ENCODE results near the gene TNRC6B.

The TNRC6B gene

DNA sequence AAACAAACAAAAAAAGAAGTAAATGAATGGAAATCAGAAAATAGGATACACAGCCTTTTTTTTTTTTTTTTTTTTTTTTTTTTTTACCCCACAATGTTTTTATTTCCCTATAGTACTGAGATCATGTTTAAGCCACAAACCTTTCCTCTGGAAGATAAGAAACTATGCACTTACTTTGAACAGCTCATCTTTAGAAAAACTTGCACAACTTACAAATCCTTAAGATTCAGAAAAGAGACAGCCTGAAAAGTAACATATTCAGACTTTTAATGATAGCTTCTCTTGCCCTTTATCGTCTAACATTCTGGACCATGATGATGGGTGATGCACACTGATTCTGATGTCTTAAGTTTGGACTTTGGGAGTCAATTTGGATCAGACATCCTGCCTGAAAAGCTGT, 80.3 kb downstream of the TNRC6B start:
- H3K4me3 ChIP-seq (ENCODE audit: insufficient read depth, low read depth, low read length) = no peak overlapping the region
- 100% methylated on average over 1 of the region's 1 CpG for WGBS, 2 experiments
- H3K4me1 ChIP-seq (ENCODE audit: control insufficient read depth, insufficient read depth, low read length) = no peaks in the 10 kb centered on the region
- H3K36me3 ChIP-seq (ENCODE audit: control insufficient read depth, insufficient read depth, low read length) = peaks cover 6% of the 10 kb centered on the region
- no peak overlapping the region for H3K27ac ChIP-seq (ENCODE audit: insufficient read depth, low read depth, low read length, poor library complexity, severe bottlenecking)
- no peaks in the 10 kb centered on the region for H3K9me3 ChIP-seq (ENCODE audit: control insufficient read depth, low read length)
- no peaks in the 10 kb centered on the region for H3K27me3 ChIP-seq (ENCODE audit: control insufficient read depth, insufficient read depth, low read length, poor library complexity, severe bottlenecking)

DNA sequence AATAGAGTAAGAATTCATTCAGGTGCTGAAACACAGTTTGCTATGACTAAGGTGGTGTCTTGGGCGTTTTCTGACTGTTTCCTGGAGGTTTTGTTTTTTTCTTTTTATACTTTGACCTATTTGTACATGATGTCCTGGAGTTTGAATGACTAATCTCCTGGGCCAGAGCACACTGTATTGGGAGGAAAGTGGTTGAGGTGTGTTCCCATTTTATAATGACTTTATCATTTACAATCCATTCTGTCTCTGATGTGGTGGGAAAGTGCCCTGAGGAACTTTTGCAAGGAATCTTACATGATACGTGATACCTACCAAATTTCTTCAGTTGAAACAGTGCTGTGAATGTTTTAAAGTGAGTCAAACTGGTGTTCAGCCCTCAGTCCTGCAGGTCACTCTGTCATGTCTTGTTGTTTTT, 80.8 kb downstream of the TNRC6B start:
- 97 to 100% methylated on average over 2 of the region's 2 CpGs for WGBS, 2 experiments
- peaks cover 6% of the 10 kb centered on the region for H3K36me3 ChIP-seq (ENCODE audit: control insufficient read depth, insufficient read depth, low read length)
- no peaks in the 10 kb centered on the region for H3K9me3 ChIP-seq (ENCODE audit: control insufficient read depth, low read length)
- no peaks in the 10 kb centered on the region for H3K27me3 ChIP-seq (ENCODE audit: control insufficient read depth, insufficient read depth, low read length, poor library complexity, severe bottlenecking)
- no peak overlapping the region for H3K4me3 ChIP-seq (ENCODE audit: insufficient read depth, low read depth, low read length)
- H3K4me1 ChIP-seq (ENCODE audit: control insufficient read depth, insufficient read depth, low read length) = no peaks in the 10 kb centered on the region
- H3K27ac ChIP-seq (ENCODE audit: insufficient read depth, low read depth, low read length, poor library complexity, severe bottlenecking) = no peak overlapping the region

DNA sequence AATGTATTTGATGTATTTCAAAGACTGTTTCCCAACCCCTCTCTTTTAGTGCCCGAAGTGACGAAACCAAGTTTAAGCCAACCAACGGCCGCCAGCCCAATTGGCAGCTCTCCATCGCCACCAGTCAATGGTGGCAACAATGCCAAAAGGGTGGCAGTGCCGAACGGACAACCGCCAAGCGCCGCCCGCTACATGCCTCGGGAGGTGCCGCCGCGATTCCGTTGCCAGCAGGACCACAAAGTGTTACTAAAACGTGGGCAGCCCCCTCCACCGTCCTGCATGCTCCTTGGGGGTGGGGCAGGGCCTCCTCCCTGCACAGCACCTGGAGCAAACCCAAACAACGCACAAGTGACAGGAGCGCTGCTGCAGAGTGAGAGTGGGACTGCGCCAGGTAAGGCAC, 84.1 kb downstream of the TNRC6B start:
- Histone ChIP-seq H3K4me3 (ENCODE audit: insufficient read depth, low read depth, low read length) (no peak overlapping the region), H3K9me3 (ENCODE audit: control insufficient read depth, low read length) (no peaks in the 10 kb centered on the region), H3K36me3 (ENCODE audit: control insufficient read depth, insufficient read depth, low read length) (peaks cover 26% of the 10 kb centered on the region), H3K27ac (ENCODE audit: insufficient read depth, low read depth, low read length, poor library complexity, severe bottlenecking) (no peak overlapping the region), H3K27me3 (ENCODE audit: control insufficient read depth, insufficient read depth, low read length, poor library complexity, severe bottlenecking) (no peaks in the 10 kb centered on the region), H3K4me1 (ENCODE audit: control insufficient read depth, insufficient read depth, low read length) (no peaks in the 10 kb centered on the region)
- WGBS, 2 experiments = 96 to 97% methylated on average over 21 of the region's 21 CpGs

DNA sequence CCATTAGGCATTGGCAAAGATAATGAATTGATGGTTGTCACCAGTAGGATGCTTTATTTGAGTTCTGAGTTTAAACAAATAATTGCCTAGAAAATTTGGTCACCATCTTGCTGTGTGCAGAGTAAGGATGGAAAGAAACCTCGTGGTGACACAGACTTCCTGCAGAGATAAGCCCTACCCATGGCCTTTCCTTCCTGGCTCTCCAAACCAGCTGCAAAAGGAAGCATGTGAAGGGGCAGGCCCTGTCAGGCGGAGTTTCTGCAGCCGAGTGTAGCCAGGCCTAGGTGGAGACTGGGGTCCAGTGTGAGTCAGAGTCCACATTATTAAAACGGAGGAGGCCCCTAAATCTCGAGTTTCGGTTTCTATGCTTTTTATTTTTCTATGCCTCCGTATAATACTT, 85.5 kb downstream of the TNRC6B start:
- 83% methylated on average over 6 to 7 of the region's 7 CpGs for WGBS, 2 experiments
- Histone ChIP-seq H3K4me3 (ENCODE audit: insufficient read depth, low read depth, low read length) (no peak overlapping the region), H3K27ac (ENCODE audit: insufficient read depth, low read depth, low read length, poor library complexity, severe bottlenecking) (no peak overlapping the region), H3K9me3 (ENCODE audit: control insufficient read depth, low read length) (no peaks in the 10 kb centered on the region), H3K27me3 (ENCODE audit: control insufficient read depth, insufficient read depth, low read length, poor library complexity, severe bottlenecking) (no peaks in the 10 kb centered on the region), H3K36me3 (ENCODE audit: control insufficient read depth, insufficient read depth, low read length) (peaks cover 31% of the 10 kb centered on the region), H3K4me1 (ENCODE audit: control insufficient read depth, insufficient read depth, low read length) (no peaks in the 10 kb centered on the region)

DNA sequence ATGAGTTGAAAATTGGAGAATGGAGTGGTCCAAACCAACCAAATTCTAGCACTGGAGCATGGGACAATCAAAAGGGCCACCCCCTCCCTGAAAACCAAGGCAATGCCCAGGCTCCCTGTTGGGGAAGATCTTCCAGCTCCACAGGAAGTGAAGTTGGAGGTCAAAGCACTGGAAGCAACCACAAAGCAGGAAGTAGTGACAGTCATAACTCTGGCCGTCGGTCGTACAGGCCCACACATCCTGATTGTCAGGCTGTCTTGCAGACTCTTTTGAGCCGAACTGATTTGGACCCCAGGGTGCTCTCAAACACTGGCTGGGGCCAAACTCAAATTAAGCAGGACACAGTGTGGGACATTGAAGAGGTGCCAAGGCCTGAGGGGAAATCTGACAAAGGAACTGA, 88.1 kb downstream of the TNRC6B start:
- H3K27ac ChIP-seq (ENCODE audit: insufficient read depth, low read depth, low read length, poor library complexity, severe bottlenecking) = no peak overlapping the region
- peaks cover 33% of the 10 kb centered on the region for H3K36me3 ChIP-seq (ENCODE audit: control insufficient read depth, insufficient read depth, low read length)
- H3K4me1 ChIP-seq (ENCODE audit: control insufficient read depth, insufficient read depth, low read length) = no peaks in the 10 kb centered on the region
- no peaks in the 10 kb centered on the region for H3K9me3 ChIP-seq (ENCODE audit: control insufficient read depth, low read length)
- H3K27me3 ChIP-seq (ENCODE audit: control insufficient read depth, insufficient read depth, low read length, poor library complexity, severe bottlenecking) = no peaks in the 10 kb centered on the region
- H3K4me3 ChIP-seq (ENCODE audit: insufficient read depth, low read depth, low read length) = no peak overlapping the region
- WGBS, 2 experiments = 96 to 98% methylated on average over 4 of the region's 4 CpGs

DNA sequence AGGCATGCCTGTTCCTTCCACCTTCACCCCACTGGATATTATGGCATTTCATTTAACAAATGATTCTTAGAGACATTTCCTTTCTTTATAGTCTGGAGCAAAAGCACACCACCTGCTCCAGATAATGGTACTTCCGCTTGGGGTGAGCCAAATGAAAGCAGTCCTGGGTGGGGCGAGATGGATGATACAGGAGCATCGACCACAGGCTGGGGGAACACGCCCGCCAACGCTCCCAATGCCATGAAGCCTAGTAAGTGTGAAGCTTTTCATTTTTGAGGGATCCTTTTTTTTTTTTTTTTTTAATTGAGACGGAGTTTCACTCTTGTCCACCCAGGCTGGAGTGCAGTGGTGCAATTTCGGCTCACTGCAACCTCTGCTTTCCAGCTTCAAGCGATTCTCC, 92.3 kb downstream of the TNRC6B start:
- H3K9me3 ChIP-seq (ENCODE audit: control insufficient read depth, low read length) = no peaks in the 10 kb centered on the region
- H3K36me3 ChIP-seq (ENCODE audit: control insufficient read depth, insufficient read depth, low read length) = peaks cover 22% of the 10 kb centered on the region
- no peaks in the 10 kb centered on the region for H3K27me3 ChIP-seq (ENCODE audit: control insufficient read depth, insufficient read depth, low read length, poor library complexity, severe bottlenecking)
- H3K4me1 ChIP-seq (ENCODE audit: control insufficient read depth, insufficient read depth, low read length) = no peaks in the 10 kb centered on the region
- H3K27ac ChIP-seq (ENCODE audit: insufficient read depth, low read depth, low read length, poor library complexity, severe bottlenecking) = no peak overlapping the region
- WGBS, 2 experiments = 96 to 97% methylated on average over 9 of the region's 9 CpGs
- no peak overlapping the region for H3K4me3 ChIP-seq (ENCODE audit: insufficient read depth, low read depth, low read length)

DNA sequence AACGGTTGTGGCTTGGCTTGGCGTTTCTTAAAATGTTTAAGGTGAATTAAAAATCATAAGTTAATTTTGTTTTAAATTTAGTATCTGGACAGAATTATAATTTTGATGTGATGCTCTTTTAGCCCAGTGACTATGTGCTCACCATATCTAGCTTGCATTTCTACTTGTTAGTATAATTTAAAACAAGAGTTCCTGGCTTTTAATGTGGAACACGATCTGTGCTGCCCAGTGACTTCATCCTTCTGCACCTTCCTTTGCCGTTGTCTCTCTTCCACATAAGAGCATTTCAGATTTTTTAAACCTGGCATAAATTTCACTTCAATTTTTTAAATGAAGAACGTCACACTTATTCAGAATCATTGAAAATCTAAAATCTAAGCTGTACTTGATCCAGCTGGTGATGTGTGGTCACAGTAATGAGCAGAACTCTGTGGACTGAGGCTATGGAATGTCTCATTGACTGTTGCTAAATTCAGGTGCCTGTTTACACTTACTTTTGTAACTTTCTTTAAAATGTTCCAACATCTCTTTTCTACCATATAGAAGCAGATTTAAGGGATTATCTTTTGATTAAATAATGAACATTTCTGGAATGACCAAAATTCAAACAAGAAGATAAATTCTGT, 93.1 kb downstream of the TNRC6B start:
- Histone ChIP-seq H3K27ac (ENCODE audit: insufficient read depth, low read depth, low read length, poor library complexity, severe bottlenecking) (no peak overlapping the region), H3K36me3 (ENCODE audit: control insufficient read depth, insufficient read depth, low read length) (peaks cover 18% of the 10 kb centered on the region)
- WGBS, 2 experiments = 94 to 96% methylated on average over 5 of the region's 5 CpGs

DNA sequence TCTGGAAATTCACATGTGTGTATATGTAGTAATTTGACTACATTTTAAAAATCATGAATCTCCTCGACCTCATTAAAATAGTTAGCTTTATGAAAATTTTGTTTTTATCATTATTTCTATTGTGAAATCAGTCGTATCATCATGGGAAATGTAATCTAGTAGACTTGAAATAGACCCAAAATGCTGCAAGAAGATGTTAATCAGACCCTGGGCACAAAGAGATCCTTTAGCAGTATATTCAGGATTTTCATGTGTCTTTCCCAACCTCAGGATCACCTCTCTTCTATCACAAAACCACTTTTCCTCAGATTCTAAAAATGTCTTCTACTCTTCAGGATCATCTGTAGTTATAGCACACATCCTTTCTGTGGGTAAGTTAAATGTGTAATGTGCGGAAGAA, 93.7 kb downstream of the TNRC6B start:
- Histone ChIP-seq H3K36me3 (ENCODE audit: control insufficient read depth, insufficient read depth, low read length) (peaks cover 18% of the 10 kb centered on the region), H3K9me3 (ENCODE audit: control insufficient read depth, low read length) (no peaks in the 10 kb centered on the region), H3K27me3 (ENCODE audit: control insufficient read depth, insufficient read depth, low read length, poor library complexity, severe bottlenecking) (no peaks in the 10 kb centered on the region), H3K27ac (ENCODE audit: insufficient read depth, low read depth, low read length, poor library complexity, severe bottlenecking) (no peak overlapping the region), H3K4me1 (ENCODE audit: control insufficient read depth, insufficient read depth, low read length) (no peaks in the 10 kb centered on the region), H3K4me3 (ENCODE audit: insufficient read depth, low read depth, low read length) (no peak overlapping the region)
- 100% methylated on average over 2 of the region's 3 CpGs; no CpG with 5 or more reads in 1 of the 2 experiments for WGBS, 2 experiments

More for the DNA sequence above, 93.1 kb downstream of the TNRC6B start:
- Histone ChIP-seq H3K27me3 (ENCODE audit: control insufficient read depth, insufficient read depth, low read length, poor library complexity, severe bottlenecking) (no peaks in the 10 kb centered on the region), H3K9me3 (ENCODE audit: control insufficient read depth, low read length) (no peaks in the 10 kb centered on the region), H3K4me3 (ENCODE audit: insufficient read depth, low read depth, low read length) (no peak overlapping the region), H3K4me1 (ENCODE audit: control insufficient read depth, insufficient read depth, low read length) (no peaks in the 10 kb centered on the region)

DNA sequence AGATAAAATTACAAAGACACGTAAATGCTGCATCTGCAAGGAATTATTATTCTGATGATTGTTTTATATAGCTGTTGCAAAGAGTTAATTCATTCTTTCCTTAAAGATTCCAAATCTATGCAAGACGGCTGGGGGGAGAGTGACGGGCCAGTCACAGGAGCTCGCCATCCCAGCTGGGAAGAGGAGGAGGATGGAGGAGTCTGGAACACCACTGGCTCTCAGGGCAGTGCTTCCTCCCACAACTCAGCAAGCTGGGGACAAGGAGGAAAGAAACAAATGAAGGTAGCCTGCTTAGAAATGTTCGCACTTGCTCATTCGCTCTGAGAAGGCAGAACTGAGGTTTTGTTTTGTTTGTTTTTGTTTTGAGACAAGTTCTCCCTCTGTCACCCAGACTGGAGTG, 95.6 kb downstream of the TNRC6B start:
- H3K27me3 ChIP-seq (ENCODE audit: control insufficient read depth, insufficient read depth, low read length, poor library complexity, severe bottlenecking) = no peaks in the 10 kb centered on the region
- H3K27ac ChIP-seq (ENCODE audit: insufficient read depth, low read depth, low read length, poor library complexity, severe bottlenecking) = no peak overlapping the region
- 95% methylated on average over 6 of the region's 6 CpGs for WGBS, 2 experiments
- H3K4me1 ChIP-seq (ENCODE audit: control insufficient read depth, insufficient read depth, low read length) = no peaks in the 10 kb centered on the region
- H3K9me3 ChIP-seq (ENCODE audit: control insufficient read depth, low read length) = no peaks in the 10 kb centered on the region
- H3K4me3 ChIP-seq (ENCODE audit: insufficient read depth, low read depth, low read length) = no peak overlapping the region
- peaks cover 13% of the 10 kb centered on the region for H3K36me3 ChIP-seq (ENCODE audit: control insufficient read depth, insufficient read depth, low read length)

DNA sequence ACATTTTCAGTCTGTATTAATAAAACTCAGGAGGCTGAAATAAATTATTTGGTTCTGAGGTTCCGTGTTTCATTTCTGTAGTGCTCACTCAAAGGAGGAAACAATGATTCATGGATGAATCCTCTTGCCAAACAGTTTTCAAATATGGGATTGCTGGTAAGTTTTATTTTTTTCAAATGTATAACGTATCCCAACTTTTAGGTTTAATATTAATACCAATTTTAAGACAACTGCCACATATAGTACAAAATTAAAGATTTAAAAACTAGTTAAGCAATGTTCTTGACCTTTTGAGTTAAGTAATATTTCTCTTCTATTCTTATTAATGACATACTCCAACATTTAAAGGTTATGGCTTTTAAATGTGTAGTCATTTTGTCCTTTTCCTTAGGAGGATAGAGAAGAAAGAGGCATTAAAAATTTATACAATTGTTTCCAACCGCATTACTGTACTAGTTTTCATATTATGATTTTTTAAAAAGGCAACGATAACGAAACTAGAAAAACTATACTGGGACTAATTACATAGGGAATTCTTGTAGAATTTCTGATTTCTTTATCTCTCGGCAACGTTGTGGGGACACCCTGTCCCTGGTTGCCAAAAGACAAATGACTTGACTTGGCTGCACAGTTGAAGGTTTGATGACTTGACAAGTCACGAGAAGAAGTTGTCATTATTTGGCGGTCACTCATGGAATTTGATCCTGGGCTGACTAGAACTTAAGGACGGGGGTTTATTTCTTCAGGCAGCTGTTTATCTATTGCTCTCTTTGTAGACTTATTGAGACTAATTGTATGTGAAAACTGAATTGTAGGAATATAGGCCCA, 99.5 kb downstream of the TNRC6B start:
- Histone ChIP-seq H3K36me3 (ENCODE audit: control insufficient read depth, insufficient read depth, low read length) (peaks cover 21% of the 10 kb centered on the region), H3K27me3 (ENCODE audit: control insufficient read depth, insufficient read depth, low read length, poor library complexity, severe bottlenecking) (no peaks in the 10 kb centered on the region), H3K4me3 (ENCODE audit: insufficient read depth, low read depth, low read length) (no peak overlapping the region), H3K4me1 (ENCODE audit: control insufficient read depth, insufficient read depth, low read length) (no peaks in the 10 kb centered on the region), H3K9me3 (ENCODE audit: control insufficient read depth, low read length) (no peaks in the 10 kb centered on the region), H3K27ac (ENCODE audit: insufficient read depth, low read depth, low read length, poor library complexity, severe bottlenecking) (no peak overlapping the region)
- 98% methylated on average over 8 to 9 of the region's 10 CpGs for WGBS, 2 experiments
